Keratinocyte (primary cell): ENCODE measurements around the gene FBXW12. TPM values are rescaled to one million over a fixed set of nuclear protein-coding genes. Genes with fewer than 3 reads are reported as not detected.

ENCODE experiments used
- DNase-seq: peaks from one replicate; pipeline ENCODE4 v3.0.0-alpha.2; 2011; ENCODE audit warnings: low read depth, missing footprints, low spot score
- FAIRE-seq: peaks from 2 replicates; lab custom pipeline; 2011; peaks lifted over from hg19 to GRCh38; lab: Jason Lieb, UNC
- H2AFZ ChIP-seq: 2 replicates; pipeline ENCODE4 v1.6.0; 2012; ENCODE audit warnings: low read length, control low read depth, inconsistent platforms; ENCODE audit not compliant: control insufficient read depth
- H3K27ac ChIP-seq: 2 replicates; pipeline ENCODE4 v1.5.1; 2011; ENCODE audit warnings: low read length; ENCODE audit not compliant: control insufficient read depth, insufficient read depth
- H3K27me3 ChIP-seq: 3 replicates; pipeline ENCODE4 v1.6.0; 2011; ENCODE audit warnings: low read length; ENCODE audit not compliant: control insufficient read depth, insufficient read depth; ENCODE audit errors: extremely low read depth
- H3K36me3 ChIP-seq, 2 experiments: 2 replicates in 1 of 2; 3 replicates in 1 of 2; pipeline ENCODE4 v1.5.1; 2011; ENCODE audit warnings: low read length in 2 of 2, mild to moderate bottlenecking in 1 of 2; ENCODE audit not compliant: control insufficient read depth in 2 of 2, insufficient read depth in 2 of 2; ENCODE audit errors: extremely low read depth in 1 of 2
- H3K4me1 ChIP-seq: 3 replicates; pipeline ENCODE4 v1.5.1; 2011; ENCODE audit warnings: low read length; ENCODE audit not compliant: control insufficient read depth, insufficient read depth; ENCODE audit errors: extremely low read depth
- H3K4me2 ChIP-seq: 3 replicates; pipeline ENCODE4 v1.6.0; 2011; ENCODE audit warnings: low read depth, low read length; ENCODE audit not compliant: control insufficient read depth, insufficient read depth; ENCODE audit errors: extremely low read depth
- H3K4me3 ChIP-seq, 3 experiments: fragments of 200-600 bp in 1 of 3; sonication (generic) in 1 of 3; 2 replicates in 2 of 3; 3 replicates in 1 of 3; pipeline ENCODE4 v1.5.1; 2011 to 2016; ENCODE audit warnings: low read length in 3 of 3, mild to moderate bottlenecking in 3 of 3, control low read depth in 2 of 3, inconsistent platforms in 1 of 3, low read depth in 1 of 3, mixed read lengths in 1 of 3, mixed run types in 1 of 3, moderate library complexity in 1 of 3; ENCODE audit not compliant: control insufficient read depth in 2 of 3, insufficient read depth in 2 of 3; ENCODE audit errors: extremely low read depth in 1 of 3
- H3K79me2 ChIP-seq: 2 replicates; pipeline ENCODE4 v1.6.0; 2012; ENCODE audit warnings: low read length; ENCODE audit not compliant: control insufficient read depth, insufficient read depth
- H3K9ac ChIP-seq: 3 replicates; pipeline ENCODE4 v1.6.0; 2011; ENCODE audit warnings: low read length; ENCODE audit not compliant: control insufficient read depth, insufficient read depth; ENCODE audit errors: extremely low read depth
- H3K9me1 ChIP-seq: 3 replicates; pipeline ENCODE4 v1.6.0; 2011; ENCODE audit warnings: low read length; ENCODE audit not compliant: control insufficient read depth, insufficient read depth; ENCODE audit errors: extremely low read depth
- H3K9me3 ChIP-seq: 2 replicates; pipeline ENCODE4 v1.5.1; 2012; ENCODE audit warnings: low read depth, low read length; ENCODE audit not compliant: control insufficient read depth
- H4K20me1 ChIP-seq: 3 replicates; pipeline ENCODE4 v1.6.0; 2011; ENCODE audit warnings: low read length; ENCODE audit not compliant: control insufficient read depth, insufficient read depth; ENCODE audit errors: extremely low read depth
- EZH2 ChIP-seq: IDR thresholded peaks from one replicate; pipeline ENCODE4 v1.6.1; 2012; ENCODE audit warnings: inconsistent platforms, mild to moderate bottlenecking, low read length, moderate library complexity
- dilution Hi-C: fragments of 300-500 bp; cut with MboI; formaldehyde crosslinking; loops from one replicate; pipeline ENCODE4 v1.7.0; 2020; ENCODE audit warnings: low sequenced_read_pairs; ENCODE audit not compliant: extremely low pct_ligation_motif_present
- polyA plus RNA-seq, 5 experiments: library from polyadenylated mRNA; depleted of rRNA in 3 of 5; stranded (reverse) in 3 of 5; stranded (forward) in 1 of 5; unstranded in 1 of 5; fragments of >200 nt; gene quantifications; 1 replicate in 1 of 5; 2 replicates in 3 of 5; 3 replicates in 1 of 5; pipeline versions ENCODE4 v1.2.1 to v1.2.3, GENCODE V29; 2011 to 2012; ENCODE audit warnings: missing spikeins in 2 of 5, low read depth in 1 of 5, low replicate concordance in 1 of 5
- TF ChIP-seq, protein P1 (sequence below), 3 experiments: IDR thresholded peaks in 1 of 3; conservative IDR thresholded peaks in 1 of 3; optimal IDR thresholded peaks in 1 of 3; 2 replicates in 2 of 3; 3 replicates in 1 of 3; pipeline versions ENCODE3 to v1.5.1; 2011; ENCODE audit warnings: low read length in 3 of 3, mild to moderate bottlenecking in 3 of 3, moderate library complexity in 2 of 3, control low read depth in 1 of 3, inconsistent platforms in 1 of 3; ENCODE audit not compliant: insufficient read depth in 2 of 3; ENCODE audit errors: extremely low read depth in 1 of 3

FBXW12 gene
- polyA plus RNA-seq, 1 donor (not counting 4 experiments of a cell fraction or from before 2014, with no cell fraction given), result not detected

DNA sequence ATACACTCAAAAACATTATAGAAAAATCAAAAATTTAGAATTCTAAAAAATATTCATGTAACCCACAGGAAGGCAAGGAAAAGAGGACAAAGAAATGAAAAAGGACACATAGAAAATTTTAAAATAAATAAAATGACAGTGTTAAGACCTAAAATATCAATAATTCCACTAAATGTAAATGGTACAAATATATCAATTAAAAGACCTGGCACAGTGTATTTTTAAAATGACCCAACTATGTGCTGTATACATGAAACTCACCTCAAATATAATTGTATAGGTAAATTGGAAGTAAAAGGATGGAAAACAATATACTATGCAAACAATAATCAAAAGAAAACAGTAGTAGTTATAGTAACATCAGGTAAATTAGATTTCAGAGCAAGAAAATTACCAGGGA is 10.1 kb upstream of the FBXW12 start:
- no peak overlapping the region for H3K4me2 ChIP-seq
- dilution Hi-C loops, result no loop called here
- no peak overlapping the region for H3K4me3 ChIP-seq
- FAIRE-seq (no peak), DNase-seq (no peak)
- no peaks in the 10 kb centered on the region for H3K9me1 ChIP-seq
- no peaks in the 10 kb centered on the region for H4K20me1 ChIP-seq
- H2AFZ ChIP-seq, result no peak overlapping the region
- no peaks in the 10 kb centered on the region for H3K79me2 ChIP-seq
- TF ChIP-seq EZH2, result no peak
- TF ChIP-seq, protein P1, sequence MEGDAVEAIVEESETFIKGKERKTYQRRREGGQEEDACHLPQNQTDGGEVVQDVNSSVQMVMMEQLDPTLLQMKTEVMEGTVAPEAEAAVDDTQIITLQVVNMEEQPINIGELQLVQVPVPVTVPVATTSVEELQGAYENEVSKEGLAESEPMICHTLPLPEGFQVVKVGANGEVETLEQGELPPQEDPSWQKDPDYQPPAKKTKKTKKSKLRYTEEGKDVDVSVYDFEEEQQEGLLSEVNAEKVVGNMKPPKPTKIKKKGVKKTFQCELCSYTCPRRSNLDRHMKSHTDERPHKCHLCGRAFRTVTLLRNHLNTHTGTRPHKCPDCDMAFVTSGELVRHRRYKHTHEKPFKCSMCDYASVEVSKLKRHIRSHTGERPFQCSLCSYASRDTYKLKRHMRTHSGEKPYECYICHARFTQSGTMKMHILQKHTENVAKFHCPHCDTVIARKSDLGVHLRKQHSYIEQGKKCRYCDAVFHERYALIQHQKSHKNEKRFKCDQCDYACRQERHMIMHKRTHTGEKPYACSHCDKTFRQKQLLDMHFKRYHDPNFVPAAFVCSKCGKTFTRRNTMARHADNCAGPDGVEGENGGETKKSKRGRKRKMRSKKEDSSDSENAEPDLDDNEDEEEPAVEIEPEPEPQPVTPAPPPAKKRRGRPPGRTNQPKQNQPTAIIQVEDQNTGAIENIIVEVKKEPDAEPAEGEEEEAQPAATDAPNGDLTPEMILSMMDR (optimal IDR thresholded peaks at IDR 0.05 in 1 of 3, IDR thresholded peaks at IDR 0.05 in 1 of 3, conservative IDR thresholded peaks at IDR 0.05 in 1 of 3; ENCODE audit: extremely low read depth in 1 of 3, insufficient read depth in 2 of 3, low read length in 3 of 3), result no peak
- no peak overlapping the region for H3K9ac ChIP-seq
- peaks cover 2% of the 10 kb centered on the region for H3K9me3 ChIP-seq
- H3K27me3 ChIP-seq, result no peaks in the 10 kb centered on the region
- no peaks in the 10 kb centered on the region for H3K4me1 ChIP-seq
- no peaks in the 10 kb centered on the region for H3K36me3 ChIP-seq
- H3K27ac ChIP-seq, result no peak overlapping the region

DNA sequence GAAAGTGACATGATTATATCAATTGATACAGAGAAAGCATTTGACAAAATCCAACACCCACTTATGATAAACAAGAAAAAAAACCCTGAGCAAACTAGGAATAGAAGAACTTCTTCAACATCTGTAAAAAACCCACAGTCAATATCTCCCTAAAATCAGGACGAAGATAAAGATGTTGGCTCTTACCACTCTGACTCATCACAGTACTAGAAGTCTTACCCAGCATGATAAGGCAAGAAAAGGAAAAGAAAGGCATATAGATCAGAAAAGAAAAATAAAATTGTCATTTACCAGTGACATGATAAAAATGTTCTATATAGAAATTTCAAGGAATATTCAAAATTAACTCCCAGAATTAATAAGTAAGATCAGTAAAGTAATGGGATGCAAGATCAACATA is 7.2 kb upstream of the FBXW12 start:
- Histone ChIP-seq H2AFZ (no peak overlapping the region), H3K9ac (no peak overlapping the region), H3K4me3 (no peak overlapping the region), H3K4me1 (no peaks in the 10 kb centered on the region), H3K9me3 (no peaks in the 10 kb centered on the region), H3K79me2 (no peaks in the 10 kb centered on the region), H3K27ac (no peak overlapping the region), H3K9me1 (no peaks in the 10 kb centered on the region), H3K36me3 (no peaks in the 10 kb centered on the region), H4K20me1 (no peaks in the 10 kb centered on the region), H3K4me2 (no peak overlapping the region), H3K27me3 (no peaks in the 10 kb centered on the region)
- dilution Hi-C loops, result no loop called here
- TF ChIP-seq, protein P1 (optimal IDR thresholded peaks at IDR 0.05 in 1 of 3, IDR thresholded peaks at IDR 0.05 in 1 of 3, conservative IDR thresholded peaks at IDR 0.05 in 1 of 3; ENCODE audit: extremely low read depth in 1 of 3, insufficient read depth in 2 of 3, low read length in 3 of 3), result no peak
- TF ChIP-seq EZH2, result no peak
- FAIRE-seq (no peak), DNase-seq (no peak)
